Mononuclear cell (primary cell): ENCODE data around the gene EIF4E1B. TPM values are rescaled to one million over a fixed set of nuclear protein-coding genes. Genes with fewer than 3 reads are reported as not detected.

Experiments used
- H3K27me3 ChIP-seq: 2 replicates; pipeline ENCODE4 v1.6.0; 2011; ENCODE audit warnings: low read length, control low read depth; ENCODE audit not compliant: insufficient read depth
- H3K4me1 ChIP-seq: 2 replicates; pipeline ENCODE4 v1.5.1; 2011; ENCODE audit warnings: mild to moderate bottlenecking, low read length, control low read depth; ENCODE audit not compliant: insufficient read depth
- H3K4me3 ChIP-seq: 2 replicates; pipeline ENCODE4 v1.5.1; 2011; ENCODE audit warnings: mild to moderate bottlenecking, low read length, moderate library complexity
- H3K9me3 ChIP-seq: 2 replicates; pipeline ENCODE4 v1.5.1; 2011; ENCODE audit warnings: low read depth, mild to moderate bottlenecking, control low read depth, low read length
- total RNA-seq: library from RNA; depleted of rRNA; stranded (reverse); fragments of >200 nt; gene quantifications from one replicate; pipeline ENCODE4 v1.2.3, GENCODE V29; 2012

Gene EIF4E1B
- total RNA-seq, 1 donor = 0.10 TPM

GRCh38 chr5:176644294-176644693, 13.8 kb downstream of the EIF4E1B start:
- Histone ChIP-seq H3K4me3 (no peak overlapping the region), H3K9me3 (no peaks in the 10 kb centered on the region), H3K4me1 (peaks cover 28% of the 10 kb centered on the region), H3K27me3 (no peaks in the 10 kb centered on the region)

- H3K27me3 ChIP-seq = no peaks in the 10 kb centered on the region
- H3K9me3 ChIP-seq = no peaks in the 10 kb centered on the region
- H3K4me3 ChIP-seq = no peak overlapping the region
- peaks cover 28% of the 10 kb centered on the region for H3K4me1 ChIP-seq
These were observed 14.6 kb downstream of the EIF4E1B start for GRCh38 chr5:176644878-176645670.

GRCh38 chr5:176646049-176646706, 15.7 kb downstream of the EIF4E1B start:
- H3K4me1 ChIP-seq = peaks cover 28% of the 10 kb centered on the region
- no peaks in the 10 kb centered on the region for H3K27me3 ChIP-seq
- no peak overlapping the region for H3K4me3 ChIP-seq
- no peaks in the 10 kb centered on the region for H3K9me3 ChIP-seq

GRCh38 chr5:176646707-176647029, 16.2 kb downstream of the EIF4E1B start:
- Histone ChIP-seq H3K4me3 (peak overlapping the region; percentile 60), H3K9me3 (no peaks in the 10 kb centered on the region), H3K27me3 (no peaks in the 10 kb centered on the region), H3K4me1 (peaks cover 30% of the 10 kb centered on the region)

GRCh38 chr5:176647030-176647842, 16.8 kb downstream of the EIF4E1B start, which contains the start of gene TSPAN17:
TSS of gene TSPAN17 (plus strand) at chr5:176647484. CDS start at chr5:176647616, 132 bp downstream.
- peak within 1 kb of the TSS; percentile 60 for H3K4me3 ChIP-seq
- peaks cover 36% of the 10 kb centered on the region for H3K4me1 ChIP-seq
- no peaks in the 10 kb centered on the region for H3K27me3 ChIP-seq
- H3K9me3 ChIP-seq = no peaks in the 10 kb centered on the region

GRCh38 chr5:176647843-176648473, 17.5 kb downstream of the EIF4E1B start:
- Histone ChIP-seq H3K9me3 (no peaks in the 10 kb centered on the region), H3K4me3 (peak overlapping the region; percentile 60), H3K27me3 (no peaks in the 10 kb centered on the region), H3K4me1 (peaks cover 43% of the 10 kb centered on the region)

- Histone ChIP-seq H3K4me3 (no peak overlapping the region), H3K4me1 (peaks cover 50% of the 10 kb centered on the region), H3K9me3 (no peaks in the 10 kb centered on the region), H3K27me3 (no peaks in the 10 kb centered on the region)
These were observed 18.2 kb downstream of the EIF4E1B start for GRCh38 chr5:176648474-176649194.

GRCh38 chr5:176650354-176650884, 19.9 kb downstream of the EIF4E1B start:
- Histone ChIP-seq H3K4me1 (peaks cover 51% of the 10 kb centered on the region), H3K4me3 (no peak overlapping the region), H3K27me3 (no peaks in the 10 kb centered on the region), H3K9me3 (no peaks in the 10 kb centered on the region)

- H3K4me3 ChIP-seq = no peak overlapping the region
- H3K27me3 ChIP-seq = no peaks in the 10 kb centered on the region
- H3K9me3 ChIP-seq = no peaks in the 10 kb centered on the region
- peaks cover 47% of the 10 kb centered on the region for H3K4me1 ChIP-seq
These were observed 21.1 kb downstream of the EIF4E1B start for GRCh38 chr5:176651472-176651980.

GRCh38 chr5:176652136-176652535, 21.7 kb downstream of the EIF4E1B start:
- Histone ChIP-seq H3K4me3 (no peak overlapping the region), H3K4me1 (peaks cover 43% of the 10 kb centered on the region), H3K9me3 (no peaks in the 10 kb centered on the region), H3K27me3 (no peaks in the 10 kb centered on the region)

GRCh38 chr5:176653401-176654385, 23.2 kb downstream of the EIF4E1B start:
- peaks cover 35% of the 10 kb centered on the region for H3K4me1 ChIP-seq

GRCh38 chr5:176654856-176655255, 24.4 kb downstream of the EIF4E1B start:
- H3K27me3 ChIP-seq = no peaks in the 10 kb centered on the region
- H3K4me1 ChIP-seq = peaks cover 38% of the 10 kb centered on the region
- H3K4me3 ChIP-seq = no peak overlapping the region
- no peaks in the 10 kb centered on the region for H3K9me3 ChIP-seq

More at GRCh38 chr5:176653401-176654385, 23.2 kb downstream of the EIF4E1B start:
- no peaks in the 10 kb centered on the region for H3K9me3 ChIP-seq
- H3K4me3 ChIP-seq = no peak overlapping the region
- no peaks in the 10 kb centered on the region for H3K27me3 ChIP-seq

- Histone ChIP-seq H3K4me3 (no peak overlapping the region), H3K4me1 (peaks cover 40% of the 10 kb centered on the region), H3K27me3 (no peaks in the 10 kb centered on the region), H3K9me3 (no peaks in the 10 kb centered on the region)
These were observed 26.1 kb downstream of the EIF4E1B start for GRCh38 chr5:176656467-176656990.
